ENCODE results near the gene NCBP1.

- TF ChIP-seq POLR2A (IDR thresholded peaks at IDR 0.05) (no peak), CTCF (IDR thresholded peaks at IDR 0.05 in 8 of 11, conservative IDR thresholded peaks at IDR 0.05 in 3 of 11) (no peak)
Observed at GRCh38 chr9:97599314-97599846, 34.2 kb upstream of the NCBP1 start.
